ENCODE measurements around the gene NCAN. TPM values are rescaled to one million over a fixed set of nuclear protein-coding genes. Genes with fewer than 3 reads are reported as not detected.

The NCAN gene
- total and polyA plus RNA-seq, 9 of the 15 experiments (the other 6 are each of a cell fraction or from before 2014, with no cell fraction given): 0.04 TPM; not detected in 8

GRCh38 chr19:19261350-19262189, 49.8 kb downstream of the NCAN start (continued):
- TF ChIP-seq DNMT1 (IDR thresholded peaks at IDR 0.05) (no peak), SPI1 (IDR thresholded peaks at IDR 0.05; ENCODE audit: borderline replicate concordance, low read depth, low read length) (peak; percentile 96), USF1 (CRISPR knock-in tag; IDR thresholded peaks at IDR 0.05) (peak; percentile 49; the same call in 1 of the 2 replicates), ZFPM2 (CRISPR knock-in tag; IDR thresholded peaks at IDR 0.05) (no peak), SMAD1 (IDR thresholded peaks at IDR 0.05; ENCODE audit: low read depth, low read length, partially characterized antibody) (no peak), CBX1 (IDR thresholded peaks at IDR 0.05; ENCODE audit: low read depth) (no peak), ZNF780A (CRISPR knock-in tag; IDR thresholded peaks at IDR 0.05) (no peak), RAD51 (IDR thresholded peaks at IDR 0.05; ENCODE audit: borderline replicate concordance, low read depth) (no peak), RFX7 (CRISPR knock-in tag; IDR thresholded peaks at IDR 0.05) (no peak), ETV5 (CRISPR knock-in tag; IDR thresholded peaks at IDR 0.05; ENCODE audit: low read depth) (no peak), ZNF12 (CRISPR knock-in tag; IDR thresholded peaks at IDR 0.05) (no peak), SLC30A9 (CRISPR knock-in tag; IDR thresholded peaks at IDR 0.05) (no peak), FOXA1 (IDR thresholded peaks at IDR 0.05; ENCODE audit: borderline replicate concordance) (no peak), BRCA1 (IDR thresholded peaks at IDR 0.05) (no peak), BRCA1 (CRISPR knock-in tag; IDR thresholded peaks at IDR 0.05) (no peak), ZNF830 (CRISPR knock-in tag; IDR thresholded peaks at IDR 0.05) (no peak), CREB5 (CRISPR knock-in tag; IDR thresholded peaks at IDR 0.05) (no peak), MCM5 (IDR thresholded peaks at IDR 0.05; ENCODE audit: low read depth) (no peak), L3MBTL2 (IDR thresholded peaks at IDR 0.05) (peak; percentile 78), TFAM (CRISPR knock-in tag; conservative IDR thresholded peaks at IDR 0.05) (no peak), ZNF277 (CRISPR knock-in tag; IDR thresholded peaks at IDR 0.05; ENCODE audit: borderline replicate concordance) (no peak), ZNF75A (CRISPR knock-in tag; IDR thresholded peaks at IDR 0.05) (no peak), MECOM (CRISPR knock-in tag; IDR thresholded peaks at IDR 0.05) (no peak), PML (IDR thresholded peaks at IDR 0.05; ENCODE audit: low read length) (no peak), STAG1 (CRISPR knock-in tag; IDR thresholded peaks at IDR 0.05; ENCODE audit: borderline replicate concordance) (peak; percentile 11; the same call in 1 of the 2 replicates), HDGF (IDR thresholded peaks at IDR 0.05) (no peak)

Data from K562 (cell line).